Airway epithelial cell (primary cell): ENCODE results near the gene GRIN1. TPM values are rescaled to one million over a fixed set of nuclear protein-coding genes. Genes with fewer than 3 reads are reported as not detected.

ENCODE experiments used
- total RNA-seq: library from RNA; depleted of rRNA; stranded (reverse); fragments of >200 nt; gene quantifications from 2 replicates; pipeline ENCODE4 v1.2.3, GENCODE V29; 2015

GRIN1 gene
- 0.14 and 0.42 TPM in 2 replicates for total RNA-seq

DNA sequence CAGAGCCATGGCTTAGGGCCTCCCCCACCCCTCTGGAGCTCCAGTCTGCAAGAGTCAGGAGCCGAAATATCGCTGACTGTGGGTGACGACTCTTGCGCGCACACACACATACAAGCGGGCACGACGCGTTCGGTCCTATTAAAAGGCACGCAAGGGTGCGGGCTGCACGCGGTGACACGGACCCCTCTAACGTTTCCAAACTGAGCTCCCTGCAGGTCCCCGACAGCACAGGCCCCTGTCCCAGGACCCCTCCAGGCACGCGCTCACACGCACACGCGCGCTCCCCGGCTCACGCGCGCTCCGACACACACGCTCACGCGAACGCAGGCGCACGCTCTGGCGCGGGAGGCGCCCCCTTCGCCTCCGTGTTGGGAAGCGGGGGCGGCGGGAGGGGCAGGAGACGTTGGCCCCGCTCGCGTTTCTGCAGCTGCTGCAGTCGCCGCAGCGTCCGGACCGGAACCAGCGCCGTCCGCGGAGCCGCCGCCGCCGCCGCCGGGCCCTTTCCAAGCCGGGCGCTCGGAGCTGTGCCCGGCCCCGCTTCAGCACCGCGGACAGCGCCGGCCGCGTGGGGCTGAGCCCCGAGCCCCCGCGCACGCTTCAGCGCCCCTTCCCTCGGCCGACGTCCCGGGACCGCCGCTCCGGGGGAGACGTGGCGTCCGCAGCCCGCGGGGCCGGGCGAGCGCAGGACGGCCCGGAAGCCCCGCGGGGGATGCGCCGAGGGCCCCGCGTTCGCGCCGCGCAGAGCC is at the start of gene GRIN1:
TSS of gene GRIN1 (plus strand) at position 433 of the 746 bp plus-strand sequence. CDS start 333 bp downstream, outside the sequence.

DNA sequence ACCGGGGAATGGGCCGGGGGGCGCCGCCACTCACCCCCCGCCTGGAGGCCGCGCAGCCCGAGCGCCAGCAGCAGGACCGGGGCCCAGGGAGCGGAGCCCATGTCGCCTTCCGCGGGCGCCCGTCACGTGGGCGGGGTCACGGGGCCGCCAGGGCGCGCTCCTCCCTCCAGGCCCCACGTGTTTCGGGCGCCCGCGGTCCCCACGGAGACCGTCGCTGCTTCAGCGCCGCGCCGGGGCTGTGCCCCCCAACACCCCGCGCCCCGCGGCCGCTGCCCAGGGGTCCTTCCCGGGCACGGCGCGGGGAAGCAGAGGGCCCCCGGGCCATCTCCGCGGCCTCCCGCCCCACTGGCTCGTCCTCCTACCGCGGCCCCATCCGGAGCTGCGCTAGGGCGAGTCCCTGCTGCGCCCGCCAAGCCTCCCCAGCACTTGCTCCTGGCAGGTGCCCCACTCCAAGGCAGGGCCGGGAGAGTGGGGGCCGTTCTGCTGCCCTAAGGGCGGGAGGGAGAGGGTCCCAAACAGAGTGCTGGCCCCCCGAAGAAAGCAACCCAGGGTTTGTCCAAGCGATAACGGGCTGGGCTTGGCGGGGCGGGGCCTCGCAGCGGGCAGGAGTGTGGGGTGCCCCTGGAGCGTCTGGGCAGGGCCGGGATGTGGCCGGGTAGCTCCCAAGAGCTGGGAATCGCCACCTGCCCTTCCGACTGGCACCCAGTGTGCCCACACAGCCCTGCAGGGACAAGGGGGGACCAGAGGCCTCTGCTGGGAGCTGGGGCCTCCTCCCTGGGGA is 24.2 kb upstream of the GRIN1 start, which contains the start of gene DPP7:
TSS of gene DPP7 (minus strand) at position 121 of the 781 bp plus-strand sequence. CDS start at position 101, 20 bp downstream.

DNA sequence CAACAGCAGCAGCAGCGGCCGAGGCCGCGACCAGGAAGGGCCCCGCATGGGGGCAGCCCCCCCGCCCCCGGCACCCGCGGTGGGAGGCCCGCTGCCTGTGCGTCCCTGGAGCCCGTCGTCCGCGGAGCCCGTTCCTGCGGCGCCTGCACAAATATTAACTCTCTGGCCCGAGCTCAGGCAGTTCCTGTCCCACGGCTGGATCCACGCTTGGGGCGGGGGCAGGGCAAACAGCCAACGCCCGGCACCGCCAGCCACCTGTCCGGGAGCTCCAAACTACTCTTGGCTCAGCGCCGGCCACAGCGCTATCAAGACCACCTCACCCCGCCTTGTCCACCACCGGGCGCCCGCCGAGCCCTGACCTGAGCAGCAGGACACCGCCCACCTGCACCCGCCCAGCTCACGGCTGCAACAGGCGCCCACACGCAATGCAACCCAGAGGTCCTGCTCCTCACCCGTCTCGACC is 31.0 kb downstream of the GRIN1 start, which contains the start of gene LRRC26:
TSS of gene LRRC26 (minus strand) at position 156 of the 463 bp plus-strand sequence. CDS start at position 48, 108 bp downstream.

DNA sequence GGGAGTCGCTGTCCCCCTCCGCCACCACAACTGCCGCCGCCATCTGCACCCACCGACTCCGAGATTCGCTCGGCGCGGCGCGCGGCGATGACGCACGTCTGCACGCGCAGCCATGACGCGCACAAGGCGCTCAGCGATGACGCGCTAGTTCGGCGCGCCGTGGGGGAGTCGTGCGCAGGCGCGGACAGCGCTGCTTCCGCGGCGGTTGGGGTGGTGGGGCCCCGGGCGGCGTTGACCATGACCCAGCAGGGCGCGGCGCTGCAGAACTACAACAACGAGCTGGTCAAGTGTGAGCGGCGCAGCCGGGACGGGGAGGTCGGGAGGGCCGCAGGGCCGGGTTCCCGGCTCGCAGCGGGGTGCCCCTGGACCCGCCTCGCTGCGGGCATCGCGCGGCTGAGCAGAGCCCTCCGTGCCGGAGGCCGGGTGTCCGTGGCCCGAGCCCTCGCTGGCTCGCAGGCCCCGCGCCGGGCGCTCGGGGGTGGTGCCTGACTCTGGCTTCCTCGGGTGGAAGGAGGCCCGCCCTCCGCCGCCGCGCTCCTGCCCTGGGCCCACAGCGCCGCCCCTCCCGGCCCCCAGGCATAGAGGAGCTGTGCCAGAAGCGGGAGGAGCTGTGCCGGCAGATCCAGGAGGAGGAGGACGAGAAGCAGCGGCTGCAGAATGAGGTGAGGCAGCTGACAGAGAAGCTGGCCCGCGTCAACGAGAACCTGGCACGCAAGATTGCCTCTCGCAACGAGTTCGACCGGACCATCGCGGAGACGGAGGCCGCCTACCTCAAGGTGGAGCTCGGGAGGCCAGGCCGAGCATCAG is 49.7 kb downstream of the GRIN1 start, which contains the start of the genes ANAPC2 and SSNA1:
TSS of gene ANAPC2 (minus strand) at position 71 of the 807 bp plus-strand sequence. CDS start at position 43, 28 bp downstream.
TSS of gene SSNA1 (plus strand) at position 187 of the 807 bp plus-strand sequence. CDS start at position 238, 51 bp downstream.

DNA sequence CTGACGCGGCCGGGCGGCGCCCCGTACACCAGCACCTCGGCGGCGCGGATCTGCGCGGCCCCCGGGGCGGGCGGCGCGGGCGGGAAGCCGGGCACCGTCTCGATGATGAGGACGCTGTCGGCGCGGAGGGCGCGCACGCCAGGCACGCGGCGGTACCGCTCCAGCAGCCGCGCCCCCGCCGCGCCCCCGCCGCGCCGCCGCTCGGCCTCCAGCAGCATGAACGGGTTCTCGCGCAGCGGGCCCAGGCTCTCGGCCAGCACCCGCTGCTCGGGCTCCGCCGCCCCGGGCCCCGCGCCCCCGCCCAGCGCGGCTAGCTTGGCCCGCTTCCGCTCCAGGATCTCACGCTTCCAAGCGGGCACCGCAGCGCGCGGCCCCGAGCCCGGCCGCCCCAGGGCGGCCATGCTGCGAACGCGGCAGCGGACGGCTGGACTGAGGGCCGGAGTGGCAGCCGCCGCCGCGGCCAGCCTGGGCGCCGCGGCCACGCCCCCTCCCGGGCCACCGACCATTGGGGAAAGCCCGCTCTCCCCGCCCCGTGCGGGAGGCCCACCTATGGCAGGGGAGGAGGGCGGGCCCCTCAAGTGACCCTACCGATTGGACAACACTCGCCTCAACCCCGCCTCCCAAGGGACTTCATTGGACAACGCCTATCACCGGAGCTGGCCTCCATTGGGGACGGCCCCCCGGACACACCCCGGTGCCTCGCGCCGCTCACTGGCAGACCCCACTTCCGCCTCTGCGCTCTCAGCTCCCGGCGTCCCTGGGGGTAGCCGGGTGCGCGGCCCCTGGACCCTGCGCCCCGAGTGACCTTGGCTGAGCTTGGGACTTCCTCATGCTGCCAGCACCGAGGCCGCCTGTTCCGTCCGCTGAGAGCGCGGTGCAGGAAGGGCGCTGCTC is 61.6 kb downstream of the GRIN1 start, which contains the start of gene TPRN:
TSS of gene TPRN (minus strand) at position 431 of the 894 bp plus-strand sequence. CDS start at position 401, 30 bp downstream.

DNA sequence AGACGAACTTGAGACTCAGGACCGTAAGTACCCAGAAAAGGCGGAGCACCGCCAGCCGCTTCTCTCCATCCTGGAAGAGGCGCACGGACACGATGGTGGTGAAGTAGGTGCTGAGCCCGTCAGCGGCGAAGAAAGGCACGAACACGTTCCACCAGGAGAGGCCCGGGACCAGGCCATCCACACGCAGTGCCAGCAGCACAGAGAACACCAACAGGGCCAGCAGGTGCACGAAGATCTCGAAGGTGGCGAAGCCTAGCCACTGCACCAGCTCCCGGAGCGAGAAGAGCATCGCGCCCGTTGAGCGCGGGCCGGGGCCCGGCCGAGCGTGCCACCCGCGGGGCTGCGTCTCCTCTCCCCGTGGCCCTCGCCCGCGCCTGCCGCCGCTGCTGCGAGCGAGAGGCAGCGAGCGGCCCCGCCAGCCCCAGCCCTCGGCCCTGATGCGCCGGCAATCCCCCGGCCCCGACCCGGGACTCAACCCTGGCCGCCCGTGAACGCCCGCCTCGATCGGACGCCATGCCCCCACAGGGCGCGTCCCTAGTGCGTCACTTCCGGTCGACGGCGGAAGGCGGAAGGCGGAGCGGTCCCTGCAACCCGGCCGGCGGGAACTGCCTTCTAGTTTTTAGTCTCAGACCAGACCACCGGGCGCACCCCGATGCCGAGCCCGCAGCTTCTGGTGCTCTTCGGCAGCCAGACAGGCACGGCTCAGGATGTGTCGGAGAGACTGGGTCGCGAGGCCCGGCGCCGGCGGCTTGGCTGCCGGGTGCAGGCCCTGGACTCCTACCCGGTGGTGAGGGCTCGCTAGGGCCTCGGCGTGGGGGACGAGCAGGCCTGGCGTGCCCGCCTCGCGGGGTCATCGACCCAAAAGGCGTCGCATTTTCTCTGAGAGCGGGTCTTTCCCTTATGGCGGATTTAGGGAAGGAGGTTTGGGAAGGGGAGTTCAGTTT is 66.4 kb downstream of the GRIN1 start, which contains the start of the genes NDOR1 and TMEM203:
TSS of gene NDOR1 (plus strand) at position 575 of the 944 bp plus-strand sequence. CDS start at position 653, 78 bp downstream.
TSS of gene TMEM203 (minus strand) at position 523 of the 944 bp plus-strand sequence. CDS start at position 289, 234 bp downstream.

Other genes with a start within 250 kb of the GRIN1 start
- 147 and 164 TPM in 2 replicates for gene FBXW5, start 194.4 kb upstream of the GRIN1 start, total RNA-seq
- gene C8G, start 193.9 kb upstream of the GRIN1 start, total RNA-seq = not detected in 2 replicates
- not detected in 2 replicates for gene LCN12, start 186.9 kb upstream of the GRIN1 start, total RNA-seq
- not detected in 2 replicates for gene PTGDS, start 161.7 kb upstream of the GRIN1 start, total RNA-seq
- not detected in 2 replicates for gene LCNL1, start 156.2 kb upstream of the GRIN1 start, total RNA-seq
- 50.9 and 69.2 TPM in 2 replicates for gene PAXX, start 146.7 kb upstream of the GRIN1 start, total RNA-seq
- gene CLIC3, start 142.6 kb upstream of the GRIN1 start, total RNA-seq = 179 and 203 TPM in 2 replicates
- 11.9 and 15.6 TPM in 2 replicates for gene ABCA2, start 110.9 kb upstream of the GRIN1 start, total RNA-seq
- not detected in 2 replicates for gene FUT7, start 107.1 kb upstream of the GRIN1 start, total RNA-seq
- 36.7 and 39.0 TPM in 2 replicates for gene NPDC1, start 93.0 kb upstream of the GRIN1 start, total RNA-seq
- gene ENTPD2, start 85.1 kb upstream of the GRIN1 start, total RNA-seq = 1.1 and 1.4 TPM in 2 replicates
- 31.6 and 31.9 TPM in 2 replicates for gene SAPCD2, start 68.6 kb upstream of the GRIN1 start, total RNA-seq
- gene UAP1L1, start 61.6 kb upstream of the GRIN1 start, total RNA-seq = 2.7 and 4.0 TPM in 2 replicates
- gene MAN1B1, start 52.2 kb upstream of the GRIN1 start, total RNA-seq = 59.0 and 62.8 TPM in 2 replicates
- gene DPP7, start 24.4 kb upstream of the GRIN1 start, total RNA-seq = 52.1 and 52.4 TPM in 2 replicates
- 0.35 and 0.70 TPM in 2 replicates for gene LRRC26, start 30.9 kb downstream of the GRIN1 start, total RNA-seq
- gene TMEM210, start 32.9 kb downstream of the GRIN1 start, total RNA-seq = not detected in 2 replicates
- 14.7 and 15.9 TPM in 2 replicates for gene ANAPC2, start 49.4 kb downstream of the GRIN1 start, total RNA-seq
- 119 and 122 TPM in 2 replicates for gene SSNA1, start 49.5 kb downstream of the GRIN1 start, total RNA-seq
- gene TPRN, start 61.6 kb downstream of the GRIN1 start, total RNA-seq = 11.4 and 12.5 TPM in 2 replicates
- 38.4 and 43.2 TPM in 2 replicates for gene TMEM203, start 66.5 kb downstream of the GRIN1 start, total RNA-seq
- 9.2 and 12.6 TPM in 2 replicates for gene NDOR1, start 66.5 kb downstream of the GRIN1 start, total RNA-seq
- 0.70 and 1.5 TPM in 2 replicates for gene RNF208, start 83.1 kb downstream of the GRIN1 start, total RNA-seq
- gene CYSRT1, start 86.0 kb downstream of the GRIN1 start, total RNA-seq = 17.3 and 19.3 TPM in 2 replicates
- 0.35 and 0.70 TPM in 2 replicates for gene RNF224, start 88.3 kb downstream of the GRIN1 start, total RNA-seq
- 0.14 TPM in 1 of 2 replicates, not detected in the other for gene SLC34A3, start 91.7 kb downstream of the GRIN1 start, total RNA-seq
- 738 and 813 TPM in 2 replicates for gene TUBB4B, start 102.1 kb downstream of the GRIN1 start, total RNA-seq
- not detected in 2 replicates for gene STPG3, start 112.1 kb downstream of the GRIN1 start, total RNA-seq
- 47.5 and 54.2 TPM in 2 replicates for gene NELFB, start 116.2 kb downstream of the GRIN1 start, total RNA-seq
- 44.0 and 48.1 TPM in 2 replicates for gene TOR4A, start 138.6 kb downstream of the GRIN1 start, total RNA-seq
- 14.6 and 30.0 TPM in 2 replicates for gene NRARP, start 163.1 kb downstream of the GRIN1 start, total RNA-seq